Panc1 (cell line): ENCODE results near the gene LRP5. TPM values are rescaled to one million over a fixed set of nuclear protein-coding genes. Genes with fewer than 3 reads are reported as not detected.
A peak's percentile ranks its signal among the peaks of the same experiment; 100 is the strongest.

Experiments
- ATAC-seq: fragments of 200-7000 bp; cut with Tn5 transposase; 2 replicates; pipeline ENCODE4 v1.9.1; 2020; ENCODE audit warnings: mild to moderate bottlenecking, moderate library complexity
- BruUV-seq: library from RNA; stranded (reverse); fragments of 400-500 nt; replicated peaks from 2 replicates; lab custom pipeline; 2021; lab: Mats Ljungman, UMichigan
- CTCF ChIA-PET: fragments of 300-600 bp; sonication (Branson Sonifier 250); formaldehyde crosslinking; loops from one replicate; lab custom pipeline; 2022; ENCODE audit warnings: antibody characterized with exemption; lab: Charles Lee
- POLR2A ChIA-PET: fragments of 300-600 bp; sonication (Branson Sonifier 250); formaldehyde crosslinking; loops from one replicate; lab custom pipeline; 2022; ENCODE audit warnings: antibody characterized with exemption; lab: Charles Lee
- DNase-seq: peaks from one replicate; pipeline ENCODE4 v3.0.0-alpha.2; 2010; ENCODE audit warnings: low read depth, low spot score
- H3K27ac ChIP-seq: 2 replicates; pipeline ENCODE4 v1.5.1; 2011; ENCODE audit warnings: mild to moderate bottlenecking, low read length, inconsistent platforms
- H3K27me3 ChIP-seq: fragments of 200-500 bp; sonication (Bioruptor generic); 2 replicates; pipeline ENCODE4 v1.6.0; 2014; ENCODE audit warnings: low read length, inconsistent platforms; ENCODE audit not compliant: control insufficient read depth, insufficient read depth
- H3K36me3 ChIP-seq: fragments of 200-500 bp; sonication (Bioruptor generic); 2 replicates; pipeline ENCODE4 v1.5.1; 2014; ENCODE audit warnings: inconsistent platforms, mild to moderate bottlenecking, low read length, moderate library complexity; ENCODE audit not compliant: control insufficient read depth, insufficient read depth
- H3K4me1 ChIP-seq: 2 replicates; pipeline ENCODE4 v1.5.1; 2011; ENCODE audit warnings: inconsistent platforms, mild to moderate bottlenecking, low read length, moderate library complexity; ENCODE audit not compliant: control insufficient read depth, insufficient read depth
- H3K4me3 ChIP-seq, 2 experiments: 2 replicates each; pipeline ENCODE4 v1.5.1; 2011 to 2012; ENCODE audit warnings: low read depth in 2 of 2, low read length in 2 of 2, mild to moderate bottlenecking in 2 of 2, inconsistent platforms in 1 of 2, moderate library complexity in 1 of 2
- H3K9me3 ChIP-seq: fragments of 200-500 bp; sonication (Bioruptor generic); 2 replicates; pipeline ENCODE4 v1.5.1; 2014; ENCODE audit warnings: low read depth, mild to moderate bottlenecking, inconsistent platforms, low read length, moderate library complexity; ENCODE audit not compliant: control insufficient read depth, insufficient read depth
- POLR2AphosphoS5 ChIP-seq: IDR thresholded peaks from 2 replicates; pipeline ENCODE4 v1.6.1; 2012; ENCODE audit warnings: mild to moderate bottlenecking, low read depth, low read length, moderate library complexity
- SIN3A ChIP-seq: IDR thresholded peaks from 2 replicates; pipeline ENCODE4 v1.6.1; 2012; ENCODE audit warnings: low read depth, mild to moderate bottlenecking, low read length, moderate library complexity, borderline replicate concordance; ENCODE audit not compliant: insufficient read depth
- TCF7L2 ChIP-seq: IDR thresholded peaks from 2 replicates; pipeline ENCODE4 v1.6.1; 2011; ENCODE audit warnings: mild to moderate bottlenecking, low read depth, low read length, inconsistent platforms
- in situ Hi-C: cut with HindIII; loops from 2 replicates; pipeline ENCODE4 v1.10.0; 2016; ENCODE audit warnings: low sequenced_read_pairs, low pct_unique_long_range_greater_than_20kb
- intact Hi-C: fragments of 100-400 bp; cut with micrococcal nuclease; formaldehyde crosslinking; loops from one replicate; pipeline ENCODE4 v1.10.0; 2022; ENCODE audit not compliant: unreplicated experiment
- total RNA-seq: library from RNA; stranded (reverse); gene quantifications from one replicate; pipeline ENCODE4 v1.2.1, GENCODE V29; 2021; ENCODE audit not compliant: unreplicated experiment
- TF ChIP-seq, protein P1 (sequence below): fragments of 450-650 bp; IDR thresholded peaks from 2 replicates; pipeline ENCODE4 v1.5.1; 2017; ENCODE audit warnings: mild to moderate bottlenecking
- TF ChIP-seq, protein P2 (sequence below), 2 experiments: IDR thresholded peaks; 2 replicates each; pipeline ENCODE4 v1.6.1; 2011 to 2012; ENCODE audit warnings: low read depth in 2 of 2, control low read depth in 1 of 2, low read length in 1 of 2, mild to moderate bottlenecking in 1 of 2, moderate library complexity in 1 of 2; ENCODE audit not compliant: insufficient read depth in 1 of 2

The LRP5 gene
- total RNA-seq, 1 experiment from 2014 or later: 171 TPM

DNA sequence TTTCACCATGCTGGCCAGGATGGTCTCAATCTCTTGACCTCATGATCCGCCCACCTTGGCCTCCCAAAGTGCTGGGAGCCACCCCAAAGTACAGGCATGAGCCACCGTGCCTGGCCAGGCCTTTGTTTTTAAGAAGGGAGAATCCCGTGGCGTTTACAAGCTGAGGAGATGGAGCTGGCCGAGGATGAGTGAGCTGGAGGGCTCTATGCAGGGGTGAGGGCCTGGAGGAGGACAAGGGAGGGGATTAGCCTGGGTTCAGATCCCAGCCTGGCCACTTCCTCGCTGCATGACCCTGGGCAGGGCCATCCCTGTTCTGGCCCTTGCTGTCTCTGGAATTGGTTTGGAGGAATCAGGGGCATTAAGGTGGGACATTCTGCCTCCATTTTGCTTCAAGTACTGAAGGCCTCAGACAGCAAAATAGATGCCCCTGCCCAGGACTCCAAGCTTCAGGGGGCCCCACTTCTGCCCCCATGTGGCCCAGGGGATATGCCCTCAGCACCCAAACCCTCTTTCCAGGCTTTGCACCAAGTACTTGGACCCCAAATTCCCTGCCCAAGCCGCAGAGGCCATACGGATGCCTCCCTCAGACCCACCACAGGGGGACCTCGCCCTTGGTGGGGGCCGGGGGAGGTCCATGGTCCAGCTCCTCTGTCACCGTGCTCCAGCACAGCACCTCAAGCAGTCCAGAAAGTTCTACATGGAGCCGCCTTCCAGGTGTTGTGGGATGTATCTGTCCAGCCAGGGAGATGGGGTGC, 12.1 kb upstream of the LRP5 start:
- POLR2A ChIA-PET: interaction anchor here (0.6 kb wide), 1 partner anchor 91 kb away, joined by 11 read pairs; no protein-coding TSS in a partner anchor
- no TSS peak for BruUV-seq
- no peak for ATAC-seq
- no peak overlapping the region for H3K4me3 ChIP-seq
- H3K36me3 ChIP-seq: no peaks in the 10 kb centered on the region
- H3K27me3 ChIP-seq: no peaks in the 10 kb centered on the region
- H3K27ac ChIP-seq: no peak overlapping the region
- no peaks in the 10 kb centered on the region for H3K9me3 ChIP-seq
- intact Hi-C loops: no loop called here
- CTCF ChIA-PET: interaction anchor here (5.5 kb wide), 1 partner anchor 43 kb away, joined by 40 read pairs; no protein-coding TSS in a partner anchor
- peaks cover 24% of the 10 kb centered on the region for H3K4me1 ChIP-seq
- no peak for DNase-seq
- no peak for TF ChIP-seq POLR2AphosphoS5
- no peak for TF ChIP-seq TCF7L2
- TF ChIP-seq, protein P1, sequence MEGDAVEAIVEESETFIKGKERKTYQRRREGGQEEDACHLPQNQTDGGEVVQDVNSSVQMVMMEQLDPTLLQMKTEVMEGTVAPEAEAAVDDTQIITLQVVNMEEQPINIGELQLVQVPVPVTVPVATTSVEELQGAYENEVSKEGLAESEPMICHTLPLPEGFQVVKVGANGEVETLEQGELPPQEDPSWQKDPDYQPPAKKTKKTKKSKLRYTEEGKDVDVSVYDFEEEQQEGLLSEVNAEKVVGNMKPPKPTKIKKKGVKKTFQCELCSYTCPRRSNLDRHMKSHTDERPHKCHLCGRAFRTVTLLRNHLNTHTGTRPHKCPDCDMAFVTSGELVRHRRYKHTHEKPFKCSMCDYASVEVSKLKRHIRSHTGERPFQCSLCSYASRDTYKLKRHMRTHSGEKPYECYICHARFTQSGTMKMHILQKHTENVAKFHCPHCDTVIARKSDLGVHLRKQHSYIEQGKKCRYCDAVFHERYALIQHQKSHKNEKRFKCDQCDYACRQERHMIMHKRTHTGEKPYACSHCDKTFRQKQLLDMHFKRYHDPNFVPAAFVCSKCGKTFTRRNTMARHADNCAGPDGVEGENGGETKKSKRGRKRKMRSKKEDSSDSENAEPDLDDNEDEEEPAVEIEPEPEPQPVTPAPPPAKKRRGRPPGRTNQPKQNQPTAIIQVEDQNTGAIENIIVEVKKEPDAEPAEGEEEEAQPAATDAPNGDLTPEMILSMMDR: no peak
- in situ Hi-C loops: no loop called here

DNA sequence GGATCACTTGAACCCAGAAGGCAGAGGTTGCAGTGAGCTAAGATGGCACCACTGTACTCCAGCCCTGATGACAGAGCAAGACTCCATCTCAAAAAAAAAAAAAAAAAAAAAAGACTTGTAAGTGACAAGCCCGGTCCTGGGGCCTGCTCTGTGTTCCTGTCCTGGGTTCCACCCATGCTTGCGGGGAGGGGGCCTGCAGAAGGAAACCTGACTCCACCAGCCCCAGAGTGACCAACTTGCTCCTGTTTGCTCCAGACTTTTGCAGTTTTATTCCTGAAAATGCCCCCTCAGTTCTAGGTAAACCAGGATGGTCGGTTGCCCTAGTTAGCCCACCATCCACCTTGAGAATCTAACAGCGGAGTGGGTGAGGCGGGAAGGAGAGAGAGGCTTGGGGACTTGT, 10.1 kb upstream of the LRP5 start:
- no peak for TF ChIP-seq SIN3A
- TF ChIP-seq TCF7L2: no peak
- no peak for TF ChIP-seq POLR2AphosphoS5
- TF ChIP-seq, protein P2, sequence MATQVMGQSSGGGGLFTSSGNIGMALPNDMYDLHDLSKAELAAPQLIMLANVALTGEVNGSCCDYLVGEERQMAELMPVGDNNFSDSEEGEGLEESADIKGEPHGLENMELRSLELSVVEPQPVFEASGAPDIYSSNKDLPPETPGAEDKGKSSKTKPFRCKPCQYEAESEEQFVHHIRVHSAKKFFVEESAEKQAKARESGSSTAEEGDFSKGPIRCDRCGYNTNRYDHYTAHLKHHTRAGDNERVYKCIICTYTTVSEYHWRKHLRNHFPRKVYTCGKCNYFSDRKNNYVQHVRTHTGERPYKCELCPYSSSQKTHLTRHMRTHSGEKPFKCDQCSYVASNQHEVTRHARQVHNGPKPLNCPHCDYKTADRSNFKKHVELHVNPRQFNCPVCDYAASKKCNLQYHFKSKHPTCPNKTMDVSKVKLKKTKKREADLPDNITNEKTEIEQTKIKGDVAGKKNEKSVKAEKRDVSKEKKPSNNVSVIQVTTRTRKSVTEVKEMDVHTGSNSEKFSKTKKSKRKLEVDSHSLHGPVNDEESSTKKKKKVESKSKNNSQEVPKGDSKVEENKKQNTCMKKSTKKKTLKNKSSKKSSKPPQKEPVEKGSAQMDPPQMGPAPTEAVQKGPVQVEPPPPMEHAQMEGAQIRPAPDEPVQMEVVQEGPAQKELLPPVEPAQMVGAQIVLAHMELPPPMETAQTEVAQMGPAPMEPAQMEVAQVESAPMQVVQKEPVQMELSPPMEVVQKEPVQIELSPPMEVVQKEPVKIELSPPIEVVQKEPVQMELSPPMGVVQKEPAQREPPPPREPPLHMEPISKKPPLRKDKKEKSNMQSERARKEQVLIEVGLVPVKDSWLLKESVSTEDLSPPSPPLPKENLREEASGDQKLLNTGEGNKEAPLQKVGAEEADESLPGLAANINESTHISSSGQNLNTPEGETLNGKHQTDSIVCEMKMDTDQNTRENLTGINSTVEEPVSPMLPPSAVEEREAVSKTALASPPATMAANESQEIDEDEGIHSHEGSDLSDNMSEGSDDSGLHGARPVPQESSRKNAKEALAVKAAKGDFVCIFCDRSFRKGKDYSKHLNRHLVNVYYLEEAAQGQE (IDR thresholded peaks at IDR 0.05; ENCODE audit: insufficient read depth in 1 of 2, low read depth in 2 of 2, low read length in 1 of 2): no peak
- TF ChIP-seq, protein P1: no peak
- H3K9me3 ChIP-seq: no peaks in the 10 kb centered on the region
- POLR2A ChIA-PET: no interaction called here
- no peaks in the 10 kb centered on the region for H3K27me3 ChIP-seq
- no peak for DNase-seq
- BruUV-seq: no TSS peak
- peaks cover 24% of the 10 kb centered on the region for H3K4me1 ChIP-seq
- CTCF ChIA-PET: no interaction called here
- peak overlapping the region; percentile 48 for H3K27ac ChIP-seq
- no peak overlapping the region for H3K4me3 ChIP-seq
- in situ Hi-C loops: no loop called here
- H3K36me3 ChIP-seq: no peaks in the 10 kb centered on the region
- no peak for ATAC-seq
- intact Hi-C loops: no loop called here
